AG09309 (cell line): ENCODE results near the gene TEX53.

ENCODE experiments used
- DNase-seq: peaks from one replicate; pipeline ENCODE4 v3.0.0-alpha.2; 2010; ENCODE audit warnings: low read depth
- H3K4me3 ChIP-seq: 2 replicates; pipeline ENCODE4 v1.5.1; 2011; ENCODE audit warnings: mild to moderate bottlenecking, low read depth, low read length, moderate library complexity; ENCODE audit not compliant: control insufficient read depth
- TF ChIP-seq, protein P1 (sequence below): IDR thresholded peaks from 2 replicates; pipeline ENCODE4 v1.5.1; 2011; ENCODE audit warnings: mild to moderate bottlenecking, low read depth, low read length, inconsistent platforms; ENCODE audit not compliant: insufficient read depth, control insufficient read depth; ENCODE audit errors: missing control alignments

TEX53 gene

DNA sequence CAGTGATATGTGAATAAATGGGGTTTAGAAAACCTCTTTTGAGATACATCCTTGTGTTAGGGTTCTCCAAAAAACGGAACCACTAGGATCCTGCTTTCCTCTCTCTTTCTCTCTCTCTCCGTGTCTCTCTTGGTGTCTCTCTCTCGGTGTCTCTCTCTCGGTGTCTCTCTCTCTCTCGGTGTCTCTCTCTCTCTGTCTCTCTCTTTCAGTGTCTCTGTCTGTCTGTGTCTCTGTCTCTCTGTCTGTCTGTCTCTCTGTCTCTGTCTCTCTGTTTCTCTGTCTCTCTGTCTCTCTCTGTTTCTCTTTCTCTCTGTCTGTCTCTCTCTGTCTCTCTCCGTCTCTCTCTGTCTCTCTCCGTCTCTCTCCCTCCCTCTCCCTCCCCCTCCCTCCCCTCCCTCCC, 32.2 kb upstream of the TEX53 start:
- no peak overlapping the region for H3K4me3 ChIP-seq
- TF ChIP-seq, protein P1, sequence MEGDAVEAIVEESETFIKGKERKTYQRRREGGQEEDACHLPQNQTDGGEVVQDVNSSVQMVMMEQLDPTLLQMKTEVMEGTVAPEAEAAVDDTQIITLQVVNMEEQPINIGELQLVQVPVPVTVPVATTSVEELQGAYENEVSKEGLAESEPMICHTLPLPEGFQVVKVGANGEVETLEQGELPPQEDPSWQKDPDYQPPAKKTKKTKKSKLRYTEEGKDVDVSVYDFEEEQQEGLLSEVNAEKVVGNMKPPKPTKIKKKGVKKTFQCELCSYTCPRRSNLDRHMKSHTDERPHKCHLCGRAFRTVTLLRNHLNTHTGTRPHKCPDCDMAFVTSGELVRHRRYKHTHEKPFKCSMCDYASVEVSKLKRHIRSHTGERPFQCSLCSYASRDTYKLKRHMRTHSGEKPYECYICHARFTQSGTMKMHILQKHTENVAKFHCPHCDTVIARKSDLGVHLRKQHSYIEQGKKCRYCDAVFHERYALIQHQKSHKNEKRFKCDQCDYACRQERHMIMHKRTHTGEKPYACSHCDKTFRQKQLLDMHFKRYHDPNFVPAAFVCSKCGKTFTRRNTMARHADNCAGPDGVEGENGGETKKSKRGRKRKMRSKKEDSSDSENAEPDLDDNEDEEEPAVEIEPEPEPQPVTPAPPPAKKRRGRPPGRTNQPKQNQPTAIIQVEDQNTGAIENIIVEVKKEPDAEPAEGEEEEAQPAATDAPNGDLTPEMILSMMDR = no peak
- DNase-seq = no peak

DNA sequence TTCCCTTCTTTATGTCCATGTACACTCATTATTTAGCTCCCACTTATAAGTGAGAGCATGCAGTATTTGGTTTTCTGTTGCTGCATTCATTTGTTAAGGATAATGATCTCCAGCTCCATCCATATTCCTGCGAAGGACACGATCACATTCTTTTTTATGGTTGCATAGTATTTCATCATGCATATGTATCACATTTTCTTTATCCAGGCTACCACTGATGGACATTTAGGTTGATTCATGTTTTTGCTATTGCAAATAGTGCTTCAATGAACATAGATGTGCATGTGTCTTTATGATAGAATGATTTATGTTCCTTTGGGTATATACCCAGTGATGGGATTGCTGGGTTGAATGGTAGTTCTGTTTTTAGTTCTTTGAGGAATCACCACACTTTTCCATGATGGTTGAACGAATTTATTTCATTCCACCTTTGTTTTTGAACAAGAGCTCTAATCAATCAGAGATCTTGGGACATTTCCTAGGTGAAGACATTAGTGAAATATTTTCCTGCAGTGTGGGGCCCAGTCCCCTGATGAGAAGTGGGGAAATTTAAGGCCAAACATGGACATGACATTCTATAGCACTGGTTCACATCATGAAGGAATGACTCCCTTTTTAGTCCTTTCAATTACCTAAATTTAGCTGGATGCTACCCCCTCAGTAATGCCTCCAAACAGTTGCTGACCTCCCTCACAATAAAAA, 31.5 kb upstream of the TEX53 start:
- TF ChIP-seq, protein P1 = no peak
- no peak for DNase-seq
- no peak overlapping the region for H3K4me3 ChIP-seq

DNA sequence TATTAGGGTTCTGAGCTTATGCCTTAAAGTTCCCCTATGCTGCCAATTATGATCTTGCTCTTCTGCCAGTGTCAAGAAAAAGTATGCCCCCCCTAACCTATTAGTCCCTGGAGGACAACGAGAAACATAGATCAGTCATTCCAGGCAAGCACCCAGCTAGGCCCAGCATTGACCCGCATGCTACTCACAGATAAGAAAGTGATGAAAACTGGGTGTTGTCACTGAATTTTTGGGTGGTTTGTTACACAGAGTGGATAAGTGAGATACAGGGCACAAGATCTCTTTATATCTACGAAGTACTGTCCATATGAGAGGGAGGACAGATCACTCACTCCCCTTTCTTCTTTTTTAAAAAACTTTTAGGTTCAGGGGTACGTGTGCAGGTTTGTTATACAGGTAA, 30.8 kb upstream of the TEX53 start:
- no peak for DNase-seq
- TF ChIP-seq, protein P1 = no peak
- H3K4me3 ChIP-seq = no peak overlapping the region

DNA sequence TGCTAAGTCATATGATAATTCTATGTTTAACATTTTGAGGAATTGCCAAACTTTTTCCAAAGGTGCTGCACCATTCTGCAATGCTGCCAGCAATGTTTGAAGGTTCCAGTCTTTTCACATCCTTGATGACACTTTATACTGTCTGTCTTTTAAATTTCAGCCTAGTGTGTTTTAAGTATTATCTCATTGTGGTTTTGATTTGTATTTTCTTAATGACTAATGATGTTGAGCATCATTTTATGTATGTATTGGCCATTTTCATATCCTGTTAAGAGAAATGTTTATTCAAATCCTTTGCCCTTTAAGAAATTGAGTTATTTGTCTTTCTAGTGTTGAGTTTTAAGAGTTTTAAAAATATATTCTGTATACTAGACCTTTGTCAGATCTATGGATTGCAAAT, 29.4 kb upstream of the TEX53 start:
- no peak for DNase-seq
- TF ChIP-seq, protein P1 = no peak
- H3K4me3 ChIP-seq = no peak overlapping the region

DNA sequence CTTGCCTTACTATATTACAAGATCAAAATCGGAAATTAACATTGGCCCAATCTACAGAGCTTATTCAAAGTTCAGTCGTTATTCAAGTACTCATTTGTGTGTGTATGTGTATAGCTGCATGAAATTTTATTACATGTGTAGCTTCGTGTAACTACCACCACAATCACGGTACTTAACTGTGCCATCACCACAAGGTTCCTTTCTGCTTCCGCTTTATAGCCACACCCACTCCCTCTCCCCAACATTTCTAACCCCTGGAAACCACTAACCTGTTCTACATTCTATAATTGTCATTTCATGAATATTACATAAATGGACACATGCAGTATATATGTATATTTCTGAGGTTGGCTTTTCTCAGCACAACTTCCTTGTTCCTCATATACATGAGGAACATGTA, 28.3 kb upstream of the TEX53 start:
- no peak for DNase-seq
- no peak overlapping the region for H3K4me3 ChIP-seq
- TF ChIP-seq, protein P1 = no peak

DNA sequence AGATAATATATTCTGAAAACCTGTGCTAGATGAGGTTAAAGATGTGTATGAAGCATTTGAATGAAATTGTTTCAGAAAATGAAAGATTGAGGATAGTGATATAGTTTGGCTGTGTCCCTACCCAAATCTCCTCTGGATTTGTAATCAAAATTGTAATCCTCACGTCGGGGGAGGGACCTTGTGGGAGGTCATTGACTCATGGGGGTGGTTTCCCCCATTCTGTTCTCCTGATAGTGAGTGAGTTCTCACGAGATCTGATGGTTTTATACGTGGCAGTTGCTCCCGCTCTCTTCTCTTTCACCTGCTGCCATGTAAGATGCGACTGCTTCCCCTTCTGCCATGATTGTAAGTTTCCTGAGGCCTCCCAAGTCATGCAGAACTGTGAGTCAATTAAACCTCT, 26.4 kb upstream of the TEX53 start:
- DNase-seq = no peak
- H3K4me3 ChIP-seq = no peak overlapping the region
- TF ChIP-seq, protein P1 = no peak
